ENCODE results near the gene SMPD3. TPM values are rescaled to one million over a fixed set of nuclear protein-coding genes. Genes with fewer than 3 reads are reported as not detected.

The SMPD3 gene
- total RNA-seq, 1 experiment from 2014 or later, result 1.4 TPM

DNA sequence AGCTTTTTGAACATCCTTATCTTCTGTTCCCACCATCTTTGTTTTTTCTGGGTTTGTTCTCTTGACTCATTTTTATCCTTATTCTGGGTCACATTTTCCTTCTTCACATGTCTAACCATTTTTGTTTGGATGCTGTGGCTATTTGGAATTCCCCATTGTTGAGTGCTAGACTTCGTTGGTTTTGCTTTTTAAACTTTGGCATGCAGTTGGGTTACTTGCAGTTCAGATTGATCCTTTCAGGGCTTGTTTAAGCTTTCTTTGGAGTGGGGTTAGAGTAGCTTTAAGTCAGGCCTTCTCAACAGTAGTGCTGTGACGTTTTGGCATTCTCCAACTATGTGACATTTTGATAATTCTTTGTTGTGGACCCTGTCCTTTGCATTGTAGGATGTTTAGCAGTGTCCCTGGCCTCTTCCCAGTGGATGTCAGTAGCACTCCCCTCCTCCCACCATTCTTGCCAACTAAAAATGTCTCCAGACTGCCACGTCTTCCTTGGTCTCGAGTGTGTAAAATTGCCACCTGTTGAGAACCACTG lies 116.4 kb downstream of the SMPD3 start:
- Mint-ChIP-seq H3K9me3 (no peaks in the 10 kb centered on the region), H3K4me1 (no peaks in the 10 kb centered on the region; the same call in 1 of the 2 replicates), H3K36me3 (peaks cover 22% of the 10 kb centered on the region), H3K27me3 (ENCODE audit: low read depth) (no peaks in the 10 kb centered on the region), H3K27ac (no peak overlapping the region), H3K4me3 (no peak overlapping the region)
- ChIA-PET POLR2A (no interaction called here), CTCF (interaction anchor here (1.4 kb wide), 1 partner anchor 70 kb away, joined by 5 read pairs; no protein-coding TSS in a partner anchor)
- TF ChIP-seq, protein P1, sequence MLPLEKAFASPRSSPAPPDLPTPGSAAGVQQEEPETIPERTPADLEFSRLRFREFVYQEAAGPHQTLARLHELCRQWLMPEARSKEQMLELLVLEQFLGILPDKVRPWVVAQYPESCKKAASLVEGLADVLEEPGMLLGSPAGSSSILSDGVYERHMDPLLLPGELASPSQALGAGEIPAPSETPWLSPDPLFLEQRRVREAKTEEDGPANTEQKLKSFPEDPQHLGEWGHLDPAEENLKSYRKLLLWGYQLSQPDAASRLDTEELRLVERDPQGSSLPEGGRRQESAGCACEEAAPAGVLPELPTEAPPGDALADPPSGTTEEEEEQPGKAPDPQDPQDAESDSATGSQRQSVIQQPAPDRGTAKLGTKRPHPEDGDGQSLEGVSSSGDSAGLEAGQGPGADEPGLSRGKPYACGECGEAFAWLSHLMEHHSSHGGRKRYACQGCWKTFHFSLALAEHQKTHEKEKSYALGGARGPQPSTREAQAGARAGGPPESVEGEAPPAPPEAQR (CRISPR knock-in tag; IDR thresholded peaks at IDR 0.05), result no peak
- TF ChIP-seq ETV6 (CRISPR knock-in tag; IDR thresholded peaks at IDR 0.05), result no peak
- TF ChIP-seq ZNF671 (CRISPR knock-in tag; IDR thresholded peaks at IDR 0.05), result no peak
- TF ChIP-seq, protein P2, sequence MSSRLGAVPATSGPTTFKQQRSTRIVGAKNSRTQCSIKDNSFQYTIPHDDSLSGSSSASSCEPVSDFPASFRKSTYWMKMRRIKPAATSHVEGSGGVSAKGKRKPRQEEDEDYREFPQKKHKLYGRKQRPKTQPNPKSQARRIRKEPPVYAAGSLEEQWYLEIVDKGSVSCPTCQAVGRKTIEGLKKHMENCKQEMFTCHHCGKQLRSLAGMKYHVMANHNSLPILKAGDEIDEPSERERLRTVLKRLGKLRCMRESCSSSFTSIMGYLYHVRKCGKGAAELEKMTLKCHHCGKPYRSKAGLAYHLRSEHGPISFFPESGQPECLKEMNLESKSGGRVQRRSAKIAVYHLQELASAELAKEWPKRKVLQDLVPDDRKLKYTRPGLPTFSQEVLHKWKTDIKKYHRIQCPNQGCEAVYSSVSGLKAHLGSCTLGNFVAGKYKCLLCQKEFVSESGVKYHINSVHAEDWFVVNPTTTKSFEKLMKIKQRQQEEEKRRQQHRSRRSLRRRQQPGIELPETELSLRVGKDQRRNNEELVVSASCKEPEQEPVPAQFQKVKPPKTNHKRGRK (CRISPR knock-in tag; IDR thresholded peaks at IDR 0.05; ENCODE audit: borderline replicate concordance), result no peak
- TF ChIP-seq SP1 (CRISPR knock-in tag; conservative IDR thresholded peaks at IDR 0.05), result no peak
- no peak for TF ChIP-seq ZNF396 (CRISPR knock-in tag; IDR thresholded peaks at IDR 0.05; ENCODE audit: borderline replicate concordance)
- TF ChIP-seq NR1H2 (CRISPR knock-in tag; IDR thresholded peaks at IDR 0.05), result no peak
- TF ChIP-seq CREM (CRISPR knock-in tag; IDR thresholded peaks at IDR 0.05), result no peak
- no peak for TF ChIP-seq TP53 (CRISPR knock-in tag; IDR thresholded peaks at IDR 0.05)
- DNase-seq (ENCODE audit: low spot score) (no peak), ATAC-seq (no peak)

DNA sequence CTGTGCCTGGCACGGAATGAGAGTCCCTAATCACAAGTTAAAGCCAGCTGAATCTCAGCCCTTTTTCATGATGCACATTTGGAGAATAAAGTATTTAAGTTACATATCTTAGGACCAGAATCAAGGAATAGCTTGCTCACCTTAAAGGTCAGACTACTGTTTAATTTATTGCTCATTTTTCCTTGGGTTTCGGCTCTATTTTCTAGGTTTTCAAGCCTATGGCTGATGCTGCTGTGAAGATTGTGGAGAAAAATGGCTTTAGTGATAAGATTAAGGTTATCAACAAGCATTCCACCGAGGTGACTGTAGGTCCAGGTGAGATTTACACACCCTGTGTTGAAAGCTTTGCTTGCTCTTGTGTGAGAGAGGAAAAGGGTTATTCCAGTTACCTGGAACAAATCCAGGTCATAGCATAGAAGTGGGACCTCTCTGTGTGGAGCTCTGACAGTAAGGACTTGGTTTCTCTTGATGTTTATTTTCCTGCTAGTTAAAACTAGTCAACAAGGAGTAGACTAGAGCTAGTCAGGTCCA lies 119.4 kb downstream of the SMPD3 start:
- Mint-ChIP-seq H3K4me3 (no peak overlapping the region), H3K27ac (no peak overlapping the region)
- no peak for ATAC-seq
- TF ChIP-seq, protein P3, sequence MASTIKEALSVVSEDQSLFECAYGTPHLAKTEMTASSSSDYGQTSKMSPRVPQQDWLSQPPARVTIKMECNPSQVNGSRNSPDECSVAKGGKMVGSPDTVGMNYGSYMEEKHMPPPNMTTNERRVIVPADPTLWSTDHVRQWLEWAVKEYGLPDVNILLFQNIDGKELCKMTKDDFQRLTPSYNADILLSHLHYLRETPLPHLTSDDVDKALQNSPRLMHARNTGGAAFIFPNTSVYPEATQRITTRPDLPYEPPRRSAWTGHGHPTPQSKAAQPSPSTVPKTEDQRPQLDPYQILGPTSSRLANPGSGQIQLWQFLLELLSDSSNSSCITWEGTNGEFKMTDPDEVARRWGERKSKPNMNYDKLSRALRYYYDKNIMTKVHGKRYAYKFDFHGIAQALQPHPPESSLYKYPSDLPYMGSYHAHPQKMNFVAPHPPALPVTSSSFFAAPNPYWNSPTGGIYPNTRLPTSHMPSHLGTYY (CRISPR knock-in tag; IDR thresholded peaks at IDR 0.05), result no peak
- TF ChIP-seq, protein P4, sequence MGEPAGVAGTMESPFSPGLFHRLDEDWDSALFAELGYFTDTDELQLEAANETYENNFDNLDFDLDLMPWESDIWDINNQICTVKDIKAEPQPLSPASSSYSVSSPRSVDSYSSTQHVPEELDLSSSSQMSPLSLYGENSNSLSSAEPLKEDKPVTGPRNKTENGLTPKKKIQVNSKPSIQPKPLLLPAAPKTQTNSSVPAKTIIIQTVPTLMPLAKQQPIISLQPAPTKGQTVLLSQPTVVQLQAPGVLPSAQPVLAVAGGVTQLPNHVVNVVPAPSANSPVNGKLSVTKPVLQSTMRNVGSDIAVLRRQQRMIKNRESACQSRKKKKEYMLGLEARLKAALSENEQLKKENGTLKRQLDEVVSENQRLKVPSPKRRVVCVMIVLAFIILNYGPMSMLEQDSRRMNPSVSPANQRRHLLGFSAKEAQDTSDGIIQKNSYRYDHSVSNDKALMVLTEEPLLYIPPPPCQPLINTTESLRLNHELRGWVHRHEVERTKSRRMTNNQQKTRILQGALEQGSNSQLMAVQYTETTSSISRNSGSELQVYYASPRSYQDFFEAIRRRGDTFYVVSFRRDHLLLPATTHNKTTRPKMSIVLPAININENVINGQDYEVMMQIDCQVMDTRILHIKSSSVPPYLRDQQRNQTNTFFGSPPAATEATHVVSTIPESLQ (CRISPR knock-in tag; IDR thresholded peaks at IDR 0.05), result no peak
- TF ChIP-seq ZNF138 (CRISPR knock-in tag; conservative IDR thresholded peaks at IDR 0.05), result no peak
- TF ChIP-seq NR3C1 (CRISPR knock-in tag; conservative IDR thresholded peaks at IDR 0.05; ENCODE audit: low read depth), result no peak
- TF ChIP-seq, protein P5, sequence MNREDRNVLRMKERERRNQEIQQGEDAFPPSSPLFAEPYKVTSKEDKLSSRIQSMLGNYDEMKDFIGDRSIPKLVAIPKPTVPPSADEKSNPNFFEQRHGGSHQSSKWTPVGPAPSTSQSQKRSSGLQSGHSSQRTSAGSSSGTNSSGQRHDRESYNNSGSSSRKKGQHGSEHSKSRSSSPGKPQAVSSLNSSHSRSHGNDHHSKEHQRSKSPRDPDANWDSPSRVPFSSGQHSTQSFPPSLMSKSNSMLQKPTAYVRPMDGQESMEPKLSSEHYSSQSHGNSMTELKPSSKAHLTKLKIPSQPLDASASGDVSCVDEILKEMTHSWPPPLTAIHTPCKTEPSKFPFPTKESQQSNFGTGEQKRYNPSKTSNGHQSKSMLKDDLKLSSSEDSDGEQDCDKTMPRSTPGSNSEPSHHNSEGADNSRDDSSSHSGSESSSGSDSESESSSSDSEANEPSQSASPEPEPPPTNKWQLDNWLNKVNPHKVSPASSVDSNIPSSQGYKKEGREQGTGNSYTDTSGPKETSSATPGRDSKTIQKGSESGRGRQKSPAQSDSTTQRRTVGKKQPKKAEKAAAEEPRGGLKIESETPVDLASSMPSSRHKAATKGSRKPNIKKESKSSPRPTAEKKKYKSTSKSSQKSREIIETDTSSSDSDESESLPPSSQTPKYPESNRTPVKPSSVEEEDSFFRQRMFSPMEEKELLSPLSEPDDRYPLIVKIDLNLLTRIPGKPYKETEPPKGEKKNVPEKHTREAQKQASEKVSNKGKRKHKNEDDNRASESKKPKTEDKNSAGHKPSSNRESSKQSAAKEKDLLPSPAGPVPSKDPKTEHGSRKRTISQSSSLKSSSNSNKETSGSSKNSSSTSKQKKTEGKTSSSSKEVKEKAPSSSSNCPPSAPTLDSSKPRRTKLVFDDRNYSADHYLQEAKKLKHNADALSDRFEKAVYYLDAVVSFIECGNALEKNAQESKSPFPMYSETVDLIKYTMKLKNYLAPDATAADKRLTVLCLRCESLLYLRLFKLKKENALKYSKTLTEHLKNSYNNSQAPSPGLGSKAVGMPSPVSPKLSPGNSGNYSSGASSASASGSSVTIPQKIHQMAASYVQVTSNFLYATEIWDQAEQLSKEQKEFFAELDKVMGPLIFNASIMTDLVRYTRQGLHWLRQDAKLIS (CRISPR knock-in tag; IDR thresholded peaks at IDR 0.05; ENCODE audit: borderline replicate concordance), result no peak
- no peak for TF ChIP-seq ZNF416 (CRISPR knock-in tag; IDR thresholded peaks at IDR 0.05)
- no peak for TF ChIP-seq SOX15 (CRISPR knock-in tag; IDR thresholded peaks at IDR 0.05)
- TF ChIP-seq, protein P6, sequence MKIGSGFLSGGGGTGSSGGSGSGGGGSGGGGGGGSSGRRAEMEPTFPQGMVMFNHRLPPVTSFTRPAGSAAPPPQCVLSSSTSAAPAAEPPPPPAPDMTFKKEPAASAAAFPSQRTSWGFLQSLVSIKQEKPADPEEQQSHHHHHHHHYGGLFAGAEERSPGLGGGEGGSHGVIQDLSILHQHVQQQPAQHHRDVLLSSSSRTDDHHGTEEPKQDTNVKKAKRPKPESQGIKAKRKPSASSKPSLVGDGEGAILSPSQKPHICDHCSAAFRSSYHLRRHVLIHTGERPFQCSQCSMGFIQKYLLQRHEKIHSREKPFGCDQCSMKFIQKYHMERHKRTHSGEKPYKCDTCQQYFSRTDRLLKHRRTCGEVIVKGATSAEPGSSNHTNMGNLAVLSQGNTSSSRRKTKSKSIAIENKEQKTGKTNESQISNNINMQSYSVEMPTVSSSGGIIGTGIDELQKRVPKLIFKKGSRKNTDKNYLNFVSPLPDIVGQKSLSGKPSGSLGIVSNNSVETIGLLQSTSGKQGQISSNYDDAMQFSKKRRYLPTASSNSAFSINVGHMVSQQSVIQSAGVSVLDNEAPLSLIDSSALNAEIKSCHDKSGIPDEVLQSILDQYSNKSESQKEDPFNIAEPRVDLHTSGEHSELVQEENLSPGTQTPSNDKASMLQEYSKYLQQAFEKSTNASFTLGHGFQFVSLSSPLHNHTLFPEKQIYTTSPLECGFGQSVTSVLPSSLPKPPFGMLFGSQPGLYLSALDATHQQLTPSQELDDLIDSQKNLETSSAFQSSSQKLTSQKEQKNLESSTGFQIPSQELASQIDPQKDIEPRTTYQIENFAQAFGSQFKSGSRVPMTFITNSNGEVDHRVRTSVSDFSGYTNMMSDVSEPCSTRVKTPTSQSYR (CRISPR knock-in tag; IDR thresholded peaks at IDR 0.05), result no peak

More for the DNA sequence above, 119.4 kb downstream of the SMPD3 start:
- no peaks in the 10 kb centered on the region; the same call in 1 of the 2 replicates for H3K4me1 Mint-ChIP-seq
- no peak for DNase-seq (ENCODE audit: low spot score)
- POLR2A ChIA-PET, result interaction anchor here (1.8 kb wide), 1 partner anchor 18 kb away, joined by 5 read pairs; the partner anchor contains the start of genes PRMT7 and SLC7A6OS
- H3K9me3 Mint-ChIP-seq, result no peaks in the 10 kb centered on the region
- no peaks in the 10 kb centered on the region for H3K27me3 Mint-ChIP-seq (ENCODE audit: low read depth)
- CTCF ChIA-PET, result interaction anchor here (0.5 to 3.7 kb wide), 8 partner anchors 17 to 192 kb away, joined by 3 to 74 read pairs (median 3); partner anchors contain the start of genes PLA2G15 and SLC7A6
- peaks cover 17% of the 10 kb centered on the region for H3K36me3 Mint-ChIP-seq

All from WTC11 (cell line).